Activated naive CD8-positive, alpha-beta T cell treated with anti-CD3 and anti-CD28 coated beads, Interleukin-2, amount 50 U/mL, for 24 hours (primary cell): ENCODE data around the gene MDM2.

Experiments used
- ATAC-seq: fragments of 150-1000 bp; cut with Tn5 transposase; one replicate; pipeline ENCODE4 v1.10.0; 2021
- DNase-seq: peaks from one replicate; pipeline ENCODE4 v3.0.0; 2021
- H3K27ac Mint-ChIP-seq: one replicate; pipeline ENCODE4 v1.8.0; 2021; ENCODE audit warnings: mild to moderate bottlenecking, mixed read lengths
- H3K27me3 Mint-ChIP-seq: one replicate; pipeline ENCODE4 v1.8.0; 2021; ENCODE audit warnings: mixed read lengths
- H3K36me3 Mint-ChIP-seq: one replicate; pipeline ENCODE4 v1.8.0; 2021; ENCODE audit warnings: low read depth, mixed read lengths
- H3K4me1 Mint-ChIP-seq: one replicate; pipeline ENCODE4 v1.8.0; 2021; ENCODE audit warnings: mixed read lengths
- H3K4me3 Mint-ChIP-seq: one replicate; pipeline ENCODE4 v1.8.0; 2021; ENCODE audit warnings: mild to moderate bottlenecking, moderate library complexity, mixed read lengths
- H3K9me3 Mint-ChIP-seq: one replicate; pipeline ENCODE4 v1.8.0; 2021; ENCODE audit warnings: mixed read lengths

The MDM2 gene

DNA sequence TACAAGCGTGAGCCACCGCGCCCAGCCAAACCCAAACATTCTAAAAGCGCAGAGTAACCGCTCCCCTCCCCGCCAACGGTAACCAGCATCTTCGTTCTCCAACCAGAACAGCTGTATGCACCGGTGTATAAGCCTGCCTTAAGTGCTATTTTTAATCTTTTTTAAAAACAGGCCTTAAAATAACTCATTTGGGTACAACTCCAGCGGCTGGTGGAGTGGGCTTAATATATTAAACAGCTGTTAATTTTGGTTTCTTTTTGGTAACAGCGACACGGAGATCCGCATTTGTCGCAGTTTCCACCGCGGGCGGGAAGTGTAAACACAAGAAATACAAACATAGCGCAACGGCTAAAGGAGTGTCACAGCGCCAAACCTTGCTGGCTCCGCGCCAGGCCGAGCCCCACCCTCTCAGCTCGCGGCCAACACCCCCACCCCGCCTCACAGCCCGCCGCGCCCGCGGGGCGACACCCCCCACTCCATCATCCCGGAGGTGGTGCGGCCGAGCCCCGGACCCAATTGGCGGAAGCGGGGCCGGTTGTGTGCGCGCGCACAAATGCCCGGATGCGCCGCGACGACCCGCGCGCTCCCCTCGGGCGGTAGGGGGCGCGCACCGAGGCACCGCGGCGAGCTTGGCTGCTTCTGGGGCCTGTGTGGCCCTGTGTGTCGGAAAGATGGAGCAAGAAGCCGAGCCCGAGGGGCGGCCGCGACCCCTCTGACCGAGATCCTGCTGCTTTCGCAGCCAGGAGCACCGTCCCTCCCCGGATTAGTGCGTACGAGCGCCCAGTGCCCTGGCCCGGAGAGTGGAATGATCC is at the start of gene MDM2:
Gene MDM2 (plus strand): TSS at position 602 of the 812 bp plus-strand sequence. CDS start 301 bp downstream, outside the sequence.
- ATAC-seq = peak; percentile 79
- peaks cover 42% of the 10 kb centered on the region for H3K4me1 Mint-ChIP-seq
- peaks cover 2% of the 10 kb centered on the region for H3K27me3 Mint-ChIP-seq
- H3K27ac Mint-ChIP-seq = peak within 1 kb of the TSS; percentile 97
- H3K36me3 Mint-ChIP-seq = peaks cover 30% of the 10 kb centered on the region
- peak; percentile 94 for DNase-seq
- H3K9me3 Mint-ChIP-seq = no peaks in the 10 kb centered on the region
- peak within 1 kb of the TSS; percentile 92 for H3K4me3 Mint-ChIP-seq

DNA sequence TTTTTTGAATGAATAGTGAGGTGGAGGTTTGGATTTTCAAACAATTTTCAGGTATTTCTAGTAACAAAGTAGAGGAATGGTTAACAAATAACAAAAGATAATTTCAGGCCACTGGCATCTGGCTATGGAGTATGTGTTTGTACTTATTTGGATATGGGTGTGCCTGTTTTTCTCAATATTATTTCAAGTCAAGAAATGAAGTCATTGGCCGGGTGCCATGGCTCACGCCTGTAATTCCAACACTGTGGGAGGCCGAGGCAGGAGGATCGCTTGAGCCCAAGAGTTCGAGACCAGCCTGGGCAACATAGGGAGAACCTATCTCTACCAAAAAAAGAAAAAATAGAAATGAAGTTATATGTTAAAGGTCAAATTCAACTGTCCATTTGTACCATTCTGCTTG is 48.1 kb upstream of the MDM2 start:
- DNase-seq = no peak
- no peak for ATAC-seq
- H3K4me3 Mint-ChIP-seq = no peak overlapping the region
- H3K27me3 Mint-ChIP-seq = no peaks in the 10 kb centered on the region
- no peak overlapping the region for H3K27ac Mint-ChIP-seq
- no peaks in the 10 kb centered on the region for H3K4me1 Mint-ChIP-seq
- peaks cover 22% of the 10 kb centered on the region for H3K36me3 Mint-ChIP-seq
- no peaks in the 10 kb centered on the region for H3K9me3 Mint-ChIP-seq

DNA sequence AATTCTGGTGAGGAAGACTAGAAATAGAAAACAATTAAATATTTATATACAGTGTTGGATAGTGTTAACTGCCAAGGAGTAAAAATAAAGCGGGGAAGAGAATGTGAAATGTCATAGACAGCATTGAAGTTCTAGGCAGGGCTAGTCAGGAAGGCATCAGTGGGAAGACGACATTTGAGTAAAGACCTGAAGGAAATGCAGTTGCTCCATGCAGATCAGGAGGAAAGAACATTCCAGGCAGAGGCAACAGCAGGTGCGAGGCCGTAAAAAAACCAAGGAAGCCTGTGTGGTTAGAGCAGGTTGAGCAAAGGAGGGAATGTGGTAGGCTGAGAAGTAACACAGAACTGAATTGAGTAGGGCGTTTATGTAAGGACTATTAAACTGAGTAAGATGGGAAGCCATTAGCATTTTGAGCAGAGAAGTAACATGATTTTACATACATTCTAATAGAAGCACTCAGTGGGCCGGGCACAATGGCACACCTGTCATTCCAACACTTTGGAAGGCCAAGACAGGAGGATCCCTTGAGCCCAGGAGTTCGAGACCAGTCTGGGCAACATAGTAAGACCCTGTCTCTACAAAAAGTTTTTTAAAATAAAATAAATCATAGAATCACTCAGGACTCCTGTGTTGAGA is 47.1 kb upstream of the MDM2 start:
- H3K4me1 Mint-ChIP-seq = no peaks in the 10 kb centered on the region
- H3K9me3 Mint-ChIP-seq = no peaks in the 10 kb centered on the region
- no peak overlapping the region for H3K4me3 Mint-ChIP-seq
- peaks cover 19% of the 10 kb centered on the region for H3K36me3 Mint-ChIP-seq
- no peaks in the 10 kb centered on the region for H3K27me3 Mint-ChIP-seq
- ATAC-seq (no peak), DNase-seq (no peak)
- H3K27ac Mint-ChIP-seq = no peak overlapping the region

DNA sequence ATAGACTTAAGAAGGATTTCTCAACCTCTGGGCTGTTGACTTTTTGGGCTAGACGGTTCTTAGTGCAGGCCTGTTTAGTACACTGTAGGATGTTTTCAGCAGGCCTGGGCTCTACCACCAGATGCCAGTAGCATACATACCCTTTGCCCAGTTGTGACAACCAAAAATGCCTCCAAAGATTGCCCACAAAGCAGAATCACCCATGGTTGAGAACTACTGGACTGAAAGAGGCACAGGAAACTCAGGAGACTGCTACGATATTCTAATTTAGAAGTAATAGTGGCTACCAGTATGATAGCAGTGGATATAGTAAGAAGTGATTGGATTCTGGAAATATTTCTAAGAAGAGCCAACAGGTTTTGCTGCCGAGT is 46.5 kb upstream of the MDM2 start:
- no peaks in the 10 kb centered on the region for H3K4me1 Mint-ChIP-seq
- peaks cover 17% of the 10 kb centered on the region for H3K36me3 Mint-ChIP-seq
- H3K27me3 Mint-ChIP-seq = no peaks in the 10 kb centered on the region
- no peak overlapping the region for H3K4me3 Mint-ChIP-seq
- DNase-seq (no peak), ATAC-seq (no peak)
- no peaks in the 10 kb centered on the region for H3K9me3 Mint-ChIP-seq
- H3K27ac Mint-ChIP-seq = no peak overlapping the region

DNA sequence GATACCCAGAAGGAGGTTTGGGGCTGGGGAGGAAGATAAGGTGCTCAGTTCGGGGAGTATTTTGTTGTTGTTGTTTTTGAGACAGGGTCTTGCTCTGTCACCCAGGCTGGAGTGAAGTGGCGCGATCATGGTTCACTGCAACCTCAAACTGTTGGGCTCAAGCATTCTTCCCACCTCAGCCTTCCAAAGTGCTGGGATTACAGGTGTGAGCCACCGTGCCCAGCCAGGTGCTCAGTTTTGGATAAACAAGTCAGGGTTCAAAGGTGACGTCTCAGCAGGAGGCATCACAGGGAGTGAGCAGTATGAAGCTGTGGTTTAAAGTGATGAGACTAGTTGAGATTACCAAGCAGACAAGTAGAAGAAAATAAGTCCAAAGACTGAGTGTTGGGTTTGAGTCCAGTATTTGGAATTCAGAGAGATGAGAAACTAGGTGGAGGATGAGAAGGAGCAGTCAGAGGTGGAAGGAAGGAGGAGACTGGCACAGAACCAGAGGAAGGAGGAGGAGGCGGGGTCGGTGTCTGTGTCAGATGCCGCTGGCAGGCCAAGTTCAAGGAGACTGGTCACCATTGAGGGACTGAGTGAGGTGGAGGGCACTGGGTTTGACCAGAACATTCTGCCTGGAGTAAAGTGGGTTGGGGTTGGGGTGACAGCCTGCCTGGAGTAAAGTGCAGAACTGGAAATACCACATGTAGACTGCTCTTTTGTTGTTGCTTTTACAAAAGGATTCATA is 45.9 kb upstream of the MDM2 start:
- Mint-ChIP-seq H3K36me3 (peaks cover 14% of the 10 kb centered on the region), H3K4me3 (no peak overlapping the region), H3K27me3 (no peaks in the 10 kb centered on the region), H3K9me3 (no peaks in the 10 kb centered on the region), H3K27ac (no peak overlapping the region), H3K4me1 (no peaks in the 10 kb centered on the region)
- ATAC-seq (no peak), DNase-seq (no peak)

DNA sequence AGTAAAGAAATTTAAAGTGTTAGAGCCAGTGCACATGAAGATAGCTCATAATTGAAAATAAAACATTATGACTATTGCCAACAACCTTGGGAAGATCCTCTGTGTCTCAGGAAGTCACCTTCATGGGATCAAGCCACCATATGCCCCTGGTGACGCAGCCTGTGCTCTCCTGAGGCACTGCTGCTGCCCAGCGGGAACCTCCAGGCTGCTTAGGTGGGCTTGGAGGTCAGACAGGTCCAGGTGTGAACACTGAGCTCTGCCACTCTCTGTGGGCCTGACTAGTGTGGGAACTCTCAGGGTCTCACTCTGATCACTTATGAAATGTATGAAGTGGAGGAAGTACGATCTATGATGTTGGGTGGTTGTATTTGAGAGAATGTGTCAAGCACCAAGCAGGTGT is 45.3 kb upstream of the MDM2 start:
- no peaks in the 10 kb centered on the region for H3K27me3 Mint-ChIP-seq
- no peak for ATAC-seq
- H3K4me3 Mint-ChIP-seq = no peak overlapping the region
- no peaks in the 10 kb centered on the region for H3K4me1 Mint-ChIP-seq
- no peak overlapping the region for H3K27ac Mint-ChIP-seq
- H3K36me3 Mint-ChIP-seq = peaks cover 13% of the 10 kb centered on the region
- DNase-seq = no peak
- no peaks in the 10 kb centered on the region for H3K9me3 Mint-ChIP-seq

DNA sequence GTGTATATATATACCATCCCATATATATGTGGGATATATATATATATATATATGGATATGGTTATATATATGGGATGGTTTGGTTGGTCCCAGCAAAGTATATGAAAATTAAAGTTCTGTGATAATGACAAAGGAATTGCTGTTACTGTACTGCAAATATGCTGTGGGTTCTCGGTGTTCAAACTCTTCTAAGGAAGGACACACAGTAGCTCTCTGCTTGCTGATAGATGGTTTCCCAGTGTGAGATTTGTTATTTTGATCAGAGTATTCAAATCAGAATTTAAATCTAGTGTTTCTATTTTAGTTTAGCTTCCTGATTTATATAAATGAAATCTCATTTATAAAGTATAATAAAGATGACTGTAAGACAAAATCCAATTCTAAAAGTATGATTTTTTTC is 42.3 kb upstream of the MDM2 start:
- Mint-ChIP-seq H3K4me1 (no peaks in the 10 kb centered on the region), H3K27ac (no peak overlapping the region), H3K9me3 (no peaks in the 10 kb centered on the region), H3K4me3 (no peak overlapping the region), H3K36me3 (peaks cover 8% of the 10 kb centered on the region), H3K27me3 (no peaks in the 10 kb centered on the region)
- no peak for DNase-seq
- no peak for ATAC-seq

DNA sequence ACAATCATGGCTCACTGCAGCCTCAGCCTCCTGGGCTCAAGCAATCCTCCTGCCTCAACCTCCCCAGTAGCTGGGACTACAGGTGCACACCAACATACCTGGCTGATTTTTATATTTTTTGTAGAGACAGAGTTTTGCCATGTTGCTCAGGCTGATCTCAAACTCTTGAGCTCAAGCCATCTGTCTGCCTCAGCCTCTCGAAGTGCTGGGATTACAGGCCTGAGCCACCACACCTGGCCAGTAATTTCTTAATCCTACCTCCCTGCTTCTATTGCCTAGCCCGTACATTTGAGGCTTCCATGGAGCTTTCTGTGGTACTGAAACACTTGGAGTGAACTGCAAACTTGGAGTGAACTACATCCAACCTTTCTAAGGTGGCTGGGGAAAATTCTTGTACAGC is 41.3 kb upstream of the MDM2 start:
- Mint-ChIP-seq H3K36me3 (peaks cover 8% of the 10 kb centered on the region), H3K27me3 (no peaks in the 10 kb centered on the region), H3K27ac (no peak overlapping the region), H3K4me1 (peaks cover 2% of the 10 kb centered on the region), H3K9me3 (no peaks in the 10 kb centered on the region), H3K4me3 (no peak overlapping the region)
- DNase-seq = no peak
- ATAC-seq = no peak

DNA sequence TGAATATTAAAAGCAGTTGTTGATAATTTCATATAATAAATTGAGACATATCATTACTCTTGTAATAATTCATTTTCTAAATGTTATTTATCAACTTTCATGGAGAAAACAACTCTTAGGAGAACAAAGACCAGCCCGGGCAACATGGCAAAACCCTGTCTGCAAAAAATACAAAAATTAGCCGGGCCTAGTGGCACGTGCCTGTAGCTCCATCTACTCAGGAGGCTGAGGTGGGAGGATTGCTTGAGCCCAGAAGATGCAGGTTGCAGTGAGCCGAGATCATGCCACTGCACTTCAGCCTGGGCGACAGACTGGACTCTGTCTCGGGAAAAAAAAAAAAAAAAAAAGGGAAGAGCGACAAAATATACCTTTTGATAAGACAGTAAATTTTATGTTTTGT is 40.8 kb upstream of the MDM2 start:
- no peak for ATAC-seq
- Mint-ChIP-seq H3K36me3 (peaks cover 5% of the 10 kb centered on the region), H3K27me3 (no peaks in the 10 kb centered on the region), H3K4me1 (peaks cover 2% of the 10 kb centered on the region), H3K4me3 (no peak overlapping the region), H3K9me3 (no peaks in the 10 kb centered on the region), H3K27ac (no peak overlapping the region)
- DNase-seq = no peak

DNA sequence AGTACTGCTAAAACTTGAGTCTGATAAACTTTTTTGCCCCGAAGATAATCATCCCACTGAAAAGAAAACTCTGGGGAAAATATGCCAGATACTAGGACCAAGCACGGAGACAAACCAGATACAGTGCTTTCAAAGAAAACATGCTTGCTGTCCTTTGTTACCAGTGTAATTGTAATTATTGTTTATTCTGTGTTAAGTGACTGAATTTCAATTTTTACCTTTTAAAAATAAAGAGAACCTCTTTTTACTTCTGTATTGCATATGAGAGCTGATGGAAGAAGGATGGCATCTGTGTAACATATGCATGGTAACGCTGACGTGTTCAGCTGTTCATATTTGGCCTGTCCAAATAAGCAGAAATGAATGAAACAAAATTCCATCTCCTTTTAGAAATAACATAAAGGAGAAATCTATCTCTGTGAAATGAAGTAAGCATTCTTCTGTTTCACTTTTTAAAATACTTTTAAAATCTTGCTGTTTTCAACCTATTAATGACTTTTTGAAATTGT is 39.5 kb upstream of the MDM2 start:
- no peaks in the 10 kb centered on the region for H3K27me3 Mint-ChIP-seq
- no peak overlapping the region for H3K4me3 Mint-ChIP-seq
- DNase-seq (no peak), ATAC-seq (no peak)
- H3K4me1 Mint-ChIP-seq = peaks cover 15% of the 10 kb centered on the region
- no peak overlapping the region for H3K27ac Mint-ChIP-seq
- no peaks in the 10 kb centered on the region for H3K9me3 Mint-ChIP-seq
- peaks cover 5% of the 10 kb centered on the region for H3K36me3 Mint-ChIP-seq

DNA sequence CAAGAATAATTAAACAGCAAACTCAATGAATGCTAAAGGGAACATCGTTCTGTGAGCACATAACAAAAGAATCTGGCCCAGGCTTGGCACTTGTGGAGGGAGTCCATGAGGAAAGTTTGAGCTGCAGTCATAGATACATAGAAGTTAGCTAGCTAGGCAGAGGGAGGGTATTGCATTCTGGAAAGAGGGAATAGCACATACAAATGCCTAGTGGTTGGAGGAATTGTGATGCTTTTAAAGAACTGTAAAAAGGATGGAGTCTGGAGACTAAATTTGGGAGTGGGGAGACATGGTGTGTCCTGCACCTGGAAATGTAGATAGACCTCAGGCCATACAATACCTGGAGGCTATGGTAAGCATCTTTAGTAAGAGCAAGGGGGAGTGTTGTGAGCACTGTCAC is 38.0 kb upstream of the MDM2 start:
- Mint-ChIP-seq H3K9me3 (no peaks in the 10 kb centered on the region), H3K36me3 (no peaks in the 10 kb centered on the region), H3K4me3 (no peak overlapping the region), H3K27ac (no peak overlapping the region), H3K4me1 (peaks cover 21% of the 10 kb centered on the region), H3K27me3 (no peaks in the 10 kb centered on the region)
- DNase-seq (no peak), ATAC-seq (no peak)

DNA sequence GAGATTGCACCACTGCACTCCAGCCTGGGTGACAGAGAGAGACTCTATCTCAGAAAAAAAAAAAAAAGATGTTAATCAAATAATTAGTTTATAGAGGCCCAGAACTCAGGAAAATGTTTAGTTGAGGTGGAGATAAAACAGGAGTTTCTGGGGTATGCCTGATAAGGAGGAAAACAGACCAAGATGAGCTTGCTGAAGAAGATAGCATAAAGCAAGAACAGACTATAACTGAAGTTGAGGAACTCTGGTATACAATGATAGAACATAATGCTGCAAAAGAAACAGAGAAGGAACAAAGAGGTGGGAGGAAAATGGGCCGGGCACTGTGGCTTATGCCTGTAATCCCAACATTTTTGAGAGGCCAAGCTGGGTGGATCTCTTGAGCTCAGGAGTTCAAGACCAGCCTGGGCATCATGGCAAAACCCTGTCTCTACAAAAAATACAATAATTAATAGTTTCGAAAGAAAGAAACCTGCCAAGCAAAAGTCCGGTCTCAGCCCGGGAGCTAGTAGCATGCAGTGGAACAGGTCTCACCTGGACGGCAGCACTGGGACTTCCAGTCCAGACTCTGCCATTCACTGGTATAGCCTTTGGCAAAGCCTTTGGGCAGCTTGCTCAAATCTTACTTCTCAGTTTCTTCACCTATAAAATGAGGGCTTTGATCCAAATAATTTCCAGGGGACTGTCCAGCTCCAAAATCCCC is 36.6 kb upstream of the MDM2 start:
- Mint-ChIP-seq H3K9me3 (no peaks in the 10 kb centered on the region), H3K4me3 (no peak overlapping the region), H3K36me3 (no peaks in the 10 kb centered on the region), H3K4me1 (peaks cover 21% of the 10 kb centered on the region), H3K27ac (no peak overlapping the region), H3K27me3 (no peaks in the 10 kb centered on the region)
- no peak for ATAC-seq
- no peak for DNase-seq

DNA sequence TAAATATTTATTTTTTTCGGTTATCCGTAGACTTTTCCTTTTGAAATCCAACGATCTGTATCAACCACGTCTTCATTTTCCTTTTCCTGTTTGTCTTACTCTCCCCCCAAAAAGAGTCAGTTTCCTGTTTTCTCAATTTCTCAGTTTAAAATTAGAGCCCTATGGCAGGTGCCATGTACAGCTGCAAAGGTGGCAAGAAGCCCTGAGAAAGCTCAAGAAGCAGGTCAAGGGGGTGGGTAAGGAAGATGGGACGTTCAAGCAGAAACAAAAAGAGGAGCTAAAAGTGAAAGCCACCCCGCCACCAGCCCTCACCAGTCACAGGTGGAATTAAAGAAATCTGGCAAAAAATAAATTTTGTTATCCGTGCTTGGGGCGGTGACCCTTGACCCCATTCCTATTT is 35.3 kb upstream of the MDM2 start:
- ATAC-seq = no peak
- H3K4me3 Mint-ChIP-seq = peak overlapping the region; percentile 21
- DNase-seq = no peak

DNA sequence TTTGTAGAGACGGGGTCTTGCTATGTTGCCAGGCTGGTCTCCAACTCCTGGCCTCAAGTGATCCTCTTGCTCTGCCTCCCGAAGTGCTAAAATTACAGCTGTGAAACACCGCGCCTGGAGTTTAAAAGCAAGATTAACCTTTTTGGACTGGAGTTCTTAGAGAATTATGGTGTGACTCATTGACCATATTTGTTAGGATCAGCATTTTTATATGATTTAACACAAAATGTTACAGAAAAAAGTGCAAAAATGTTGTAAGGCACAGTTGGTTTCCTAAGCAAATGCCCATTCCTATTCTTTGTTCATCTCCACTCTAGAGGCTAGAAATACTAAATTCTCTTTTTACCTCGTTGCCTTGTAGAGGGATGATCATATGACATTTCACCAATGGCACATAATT is 34.4 kb upstream of the MDM2 start:
- DNase-seq = no peak
- Mint-ChIP-seq H3K36me3 (no peaks in the 10 kb centered on the region), H3K27ac (no peak overlapping the region), H3K4me3 (no peak overlapping the region), H3K27me3 (no peaks in the 10 kb centered on the region), H3K4me1 (peaks cover 21% of the 10 kb centered on the region), H3K9me3 (no peaks in the 10 kb centered on the region)
- no peak for ATAC-seq

More for the DNA sequence above, 35.3 kb upstream of the MDM2 start:
- Mint-ChIP-seq H3K27ac (peak overlapping the region; percentile 70), H3K27me3 (no peaks in the 10 kb centered on the region), H3K9me3 (no peaks in the 10 kb centered on the region), H3K4me1 (peaks cover 21% of the 10 kb centered on the region), H3K36me3 (no peaks in the 10 kb centered on the region)
